HepG2 (cell line): ENCODE data around the gene GRID1. TPM values are rescaled to one million over a fixed set of nuclear protein-coding genes. Genes with fewer than 3 reads are reported as not detected.

ENCODE experiments used
- EP300 ChIP-seq, 3 experiments: sonication (generic) in 1 of 3; formaldehyde crosslinking in 1 of 3; IDR thresholded peaks; 2 replicates each; pipeline versions ENCODE4 v1.5.1 to v1.6.1; 2011 to 2020; ENCODE audit warnings: low read depth in 2 of 3, low read length in 2 of 3, borderline replicate concordance in 1 of 3, improper control_type of control experiment in 1 of 3, mild to moderate bottlenecking in 1 of 3, missing genetic modification reagents in 1 of 3, moderate library complexity in 1 of 3
- LRRFIP1 ChIP-seq: sonication (generic); formaldehyde crosslinking; conservative IDR thresholded peaks from 2 replicates; pipeline ENCODE4 v1.4.0; 2020; ENCODE audit warnings: missing genetic modification reagents
- PBX2 ChIP-seq: IDR thresholded peaks from 2 replicates; pipeline ENCODE4 v1.6.1; 2016; ENCODE audit warnings: control low read depth
- REST ChIP-seq, 2 experiments: IDR thresholded peaks; 2 replicates each; pipeline ENCODE4 v1.6.1; 2011 to 2012; ENCODE audit warnings: low read length in 2 of 2, borderline replicate concordance in 1 of 2, low read depth in 1 of 2, mild to moderate bottlenecking in 1 of 2, moderate library complexity in 1 of 2
- SNAI1 ChIP-seq: sonication (generic); formaldehyde crosslinking; IDR thresholded peaks from 2 replicates; pipeline ENCODE4 v1.5.0; 2020; ENCODE audit warnings: mild to moderate bottlenecking, missing genetic modification reagents, borderline replicate concordance
- ZNF180 ChIP-seq: sonication (generic); formaldehyde crosslinking; IDR thresholded peaks from 2 replicates; pipeline ENCODE4 v1.4.0; 2020; ENCODE audit warnings: low read depth, missing genetic modification reagents, borderline replicate concordance
- ZNF205 ChIP-seq: IDR thresholded peaks from 2 replicates; pipeline ENCODE4 v1.6.1; 2018; ENCODE audit warnings: missing biosample characterization, missing genetic modification reagents
- ZNF503 ChIP-seq: sonication (generic); formaldehyde crosslinking; IDR thresholded peaks from 2 replicates; pipeline ENCODE4 v1.4.0; 2020; ENCODE audit warnings: missing genetic modification reagents
- polyA plus RNA-seq, 8 experiments: library from polyadenylated mRNA; depleted of rRNA in 3 of 8; stranded (reverse) in 7 of 8; unstranded in 1 of 8; fragments of >200 nt; fragmentation: Illumina TruSeq in 4 of 8; extraction: Trizol in 4 of 8; gene quantifications; 2 replicates each; pipeline versions ENCODE4 v1.2.1 to v1.2.3, GENCODE V29; 2011 to 2016; ENCODE audit warnings: low read depth in 4 of 8, missing spikeins in 1 of 8, mixed read lengths in 1 of 8; ENCODE audit not compliant: insufficient read depth in 1 of 8
- total RNA-seq, 5 experiments: library from RNA; depleted of rRNA; stranded (reverse); fragments of >200 nt; fragmentation: Illumina TruSeq; extraction: Trizol; gene quantifications; 2 replicates each; pipeline ENCODE4 v1.2.3, GENCODE V29; 2016; ENCODE audit warnings: low read depth in 1 of 5

GRID1 gene
- total and polyA plus RNA-seq, 2 of the 13 experiments (the other 11 are each of a cell fraction or from before 2014, with no cell fraction given): 0.05 TPM; not detected in 1

- TF ChIP-seq REST (IDR thresholded peaks at IDR 0.05; ENCODE audit: borderline replicate concordance in 1 of 2, low read depth in 1 of 2, low read length in 2 of 2) (no peak), ZNF503 (CRISPR knock-in tag) (no peak), EP300 (IDR thresholded peaks at IDR 0.05; ENCODE audit: low read depth in 2 of 2, low read length in 2 of 2) (no peak), EP300 (CRISPR knock-in tag; IDR thresholded peaks at IDR 0.05; ENCODE audit: borderline replicate concordance) (no peak), LRRFIP1 (no peak), PBX2 (CRISPR knock-in tag) (no peak), SNAI1 (CRISPR knock-in tag) (no peak), ZNF205 (no peak), ZNF180 (CRISPR knock-in tag) (no peak)
Observed at GRCh38 chr10:86288695-86289576, 77.7 kb downstream of the GRID1 start (continued).
